ENCODE measurements around the gene CADM1.

CADM1 gene

DNA sequence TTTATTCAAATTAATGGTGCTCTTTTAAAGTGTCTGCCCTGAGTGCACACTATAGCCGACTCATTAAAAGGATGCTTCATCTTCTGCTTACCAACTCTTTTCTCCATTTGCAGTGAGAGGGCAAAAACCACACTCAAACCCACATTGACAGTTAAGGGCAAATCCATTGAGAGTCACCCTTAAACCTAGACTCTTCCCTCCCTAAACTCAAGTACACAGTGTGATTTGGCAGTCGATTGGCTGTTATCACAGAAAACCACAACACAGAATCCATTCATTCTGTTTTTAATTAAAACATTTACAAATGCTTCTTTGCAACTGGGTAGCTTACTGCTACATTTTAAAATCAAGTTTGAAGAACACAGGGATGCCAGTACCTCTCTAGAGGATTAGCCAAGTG, 120.0 kb downstream of the CADM1 start:
- H3K4me3 Mint-ChIP-seq: no peak overlapping the region
- H3K27ac Mint-ChIP-seq: no peak overlapping the region
- DNase-seq (no peak), ATAC-seq (no peak)
- H3K27me3 Mint-ChIP-seq: peaks cover 9% of the 10 kb centered on the region
- no peaks in the 10 kb centered on the region for H3K4me1 Mint-ChIP-seq
- no peaks in the 10 kb centered on the region for H3K9me3 Mint-ChIP-seq

GRCh38 chr11:115383431-115383830, 120.8 kb downstream of the CADM1 start:
- Mint-ChIP-seq H3K27ac (no peak overlapping the region), H3K4me1 (no peaks in the 10 kb centered on the region), H3K4me3 (no peak overlapping the region), H3K27me3 (peaks cover 9% of the 10 kb centered on the region), H3K9me3 (no peaks in the 10 kb centered on the region)
- DNase-seq: no peak
- no peak for ATAC-seq

- Mint-ChIP-seq H3K27me3 (no peaks in the 10 kb centered on the region), H3K4me1 (no peaks in the 10 kb centered on the region), H3K27ac (no peak overlapping the region), H3K4me3 (no peak overlapping the region), H3K9me3 (no peaks in the 10 kb centered on the region)
- DNase-seq (no peak), ATAC-seq (no peak)
Measured at GRCh38 chr11:115379528-115379927, 124.7 kb downstream of the CADM1 start.

- Mint-ChIP-seq H3K27me3 (no peaks in the 10 kb centered on the region), H3K27ac (no peak overlapping the region), H3K4me1 (no peaks in the 10 kb centered on the region), H3K4me3 (no peak overlapping the region), H3K9me3 (no peaks in the 10 kb centered on the region)
- DNase-seq (no peak), ATAC-seq (no peak)
Measured at GRCh38 chr11:115378557-115378956, 125.7 kb downstream of the CADM1 start.

DNA sequence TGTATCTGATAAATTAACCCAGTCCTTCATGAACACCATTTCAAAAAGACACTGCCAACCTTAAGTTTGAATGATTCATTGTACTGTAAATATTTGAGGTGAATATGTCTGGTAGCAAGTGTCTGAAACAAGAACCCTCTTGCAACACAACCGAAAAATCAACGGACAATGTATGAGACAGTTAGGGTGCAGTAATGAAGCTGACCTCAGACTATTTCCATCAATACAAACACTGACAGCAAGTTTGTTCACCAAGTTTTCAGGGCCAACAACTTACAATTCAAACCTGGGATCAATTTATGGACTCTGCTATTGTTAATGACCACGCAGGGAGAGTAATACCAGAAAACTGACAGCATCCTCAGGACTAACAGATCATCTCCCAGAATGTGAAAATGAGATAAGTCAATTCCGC, 126.3 kb downstream of the CADM1 start:
- Mint-ChIP-seq H3K9me3 (no peaks in the 10 kb centered on the region), H3K4me3 (no peak overlapping the region), H3K4me1 (no peaks in the 10 kb centered on the region), H3K27me3 (no peaks in the 10 kb centered on the region), H3K27ac (no peak overlapping the region)
- DNase-seq (no peak), ATAC-seq (no peak)

DNA sequence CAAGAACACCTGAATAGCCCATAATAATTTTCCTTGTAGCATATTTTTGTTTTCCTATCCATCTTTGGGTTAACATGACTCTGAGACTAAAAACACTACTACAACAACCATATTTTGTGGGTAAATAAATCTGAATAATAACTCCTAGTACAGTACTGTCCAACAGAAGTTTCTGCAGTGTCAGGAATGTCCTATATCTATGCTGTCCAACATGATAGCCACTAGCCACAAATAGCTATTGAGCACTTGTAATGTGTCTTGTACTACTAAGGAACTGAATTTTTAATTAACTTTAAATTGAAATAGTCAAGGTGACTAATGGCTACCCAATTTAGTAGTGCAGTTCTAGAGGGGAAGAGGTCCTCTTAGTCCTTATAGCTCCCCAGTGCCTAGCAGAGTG, 135.6 kb downstream of the CADM1 start:
- DNase-seq (no peak), ATAC-seq (no peak)
- Mint-ChIP-seq H3K4me3 (no peak overlapping the region), H3K9me3 (peaks cover 7 to 8% of the 10 kb centered on the region in 2 donors), H3K27me3 (peaks cover 9% of the 10 kb centered on the region), H3K4me1 (no peaks in the 10 kb centered on the region), H3K27ac (no peak overlapping the region)

DNA sequence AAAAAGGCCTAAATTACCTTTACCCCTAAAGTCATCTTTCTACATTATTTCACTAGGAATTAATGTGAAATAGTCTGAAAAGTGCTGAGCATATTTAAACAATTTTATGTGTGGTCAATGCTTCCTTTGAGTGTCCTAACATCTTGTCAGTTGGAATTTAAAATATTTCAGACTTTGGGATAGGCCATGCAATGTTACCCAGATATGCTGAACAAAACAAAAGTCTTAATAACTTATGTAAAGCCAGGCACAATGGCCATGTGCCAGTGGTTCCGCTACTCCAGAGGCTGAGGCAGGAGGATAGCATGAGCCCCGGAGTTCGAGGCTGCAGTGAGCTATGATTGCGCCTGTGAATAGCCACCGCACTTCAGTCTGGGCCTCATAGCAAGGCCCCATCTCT, 137.4 kb downstream of the CADM1 start:
- Mint-ChIP-seq H3K27me3 (peaks cover 9% of the 10 kb centered on the region), H3K4me3 (no peak overlapping the region), H3K4me1 (no peaks in the 10 kb centered on the region), H3K9me3 (peaks cover 7 to 8% of the 10 kb centered on the region in 2 donors), H3K27ac (no peak overlapping the region)
- no peak for DNase-seq
- no peak for ATAC-seq

GRCh38 chr11:115365907-115366306, 138.3 kb downstream of the CADM1 start:
- peaks cover 2% of the 10 kb centered on the region for H3K27me3 Mint-ChIP-seq
- ATAC-seq: no peak
- no peaks in the 10 kb centered on the region for H3K4me1 Mint-ChIP-seq
- peaks cover under 1 to 4% of the 10 kb centered on the region in 2 donors for H3K9me3 Mint-ChIP-seq
- no peak overlapping the region for H3K4me3 Mint-ChIP-seq
- DNase-seq: no peak
- no peak overlapping the region for H3K27ac Mint-ChIP-seq

GRCh38 chr11:115364896-115365295, 139.3 kb downstream of the CADM1 start:
- ATAC-seq (no peak), DNase-seq (no peak)
- no peaks in the 10 kb centered on the region for H3K27me3 Mint-ChIP-seq
- H3K9me3 Mint-ChIP-seq: no peaks in the 10 kb centered on the region
- no peaks in the 10 kb centered on the region for H3K4me1 Mint-ChIP-seq
- H3K4me3 Mint-ChIP-seq: no peak overlapping the region
- H3K27ac Mint-ChIP-seq: no peak overlapping the region

GRCh38 chr11:115363921-115364320, 140.3 kb downstream of the CADM1 start:
- Mint-ChIP-seq H3K27me3 (no peaks in the 10 kb centered on the region), H3K27ac (no peak overlapping the region), H3K4me3 (no peak overlapping the region), H3K9me3 (no peaks in the 10 kb centered on the region), H3K4me1 (no peaks in the 10 kb centered on the region)
- ATAC-seq (no peak), DNase-seq (no peak)

GRCh38 chr11:115363426-115363825, 140.8 kb downstream of the CADM1 start:
- no peaks in the 10 kb centered on the region for H3K4me1 Mint-ChIP-seq
- no peak overlapping the region for H3K4me3 Mint-ChIP-seq
- H3K27ac Mint-ChIP-seq: no peak overlapping the region
- H3K27me3 Mint-ChIP-seq: no peaks in the 10 kb centered on the region
- no peak for ATAC-seq
- DNase-seq: no peak
- H3K9me3 Mint-ChIP-seq: no peaks in the 10 kb centered on the region

- Mint-ChIP-seq H3K4me3 (no peak overlapping the region), H3K27me3 (no peaks in the 10 kb centered on the region), H3K9me3 (no peaks in the 10 kb centered on the region), H3K27ac (peak overlapping the region in 1 of 2 donors; percentile 66), H3K4me1 (no peaks in the 10 kb centered on the region)
- ATAC-seq (no peak), DNase-seq (no peak)
Measured at GRCh38 chr11:115362997-115363396, 141.2 kb downstream of the CADM1 start.

DNA sequence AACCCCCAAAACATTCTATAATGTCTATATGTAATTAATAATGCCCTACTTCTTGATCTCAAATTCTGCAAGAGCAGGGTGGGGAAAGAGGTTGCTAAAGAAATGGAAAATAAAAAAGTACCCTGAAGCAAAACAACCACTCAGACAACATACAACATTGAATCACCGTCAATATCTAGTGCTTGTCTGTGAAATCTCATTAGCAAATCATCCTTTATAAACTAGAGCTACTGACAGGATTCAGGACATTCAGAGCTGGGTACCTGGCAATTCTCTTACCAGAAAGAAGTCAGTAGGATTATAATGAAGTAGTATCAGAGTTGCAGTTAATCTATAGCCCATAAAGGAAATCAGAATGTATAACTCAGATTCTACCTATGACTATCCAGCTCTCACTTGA, 143.2 kb downstream of the CADM1 start:
- Mint-ChIP-seq H3K4me1 (no peaks in the 10 kb centered on the region), H3K9me3 (no peaks in the 10 kb centered on the region), H3K4me3 (no peak overlapping the region), H3K27me3 (no peaks in the 10 kb centered on the region), H3K27ac (no peak overlapping the region)
- DNase-seq: no peak
- no peak for ATAC-seq

GRCh38 chr11:115360186-115360824, 143.9 kb downstream of the CADM1 start:
- Mint-ChIP-seq H3K4me1 (no peaks in the 10 kb centered on the region), H3K9me3 (peaks cover 0 to 2% of the 10 kb centered on the region in 2 donors), H3K27ac (no peak overlapping the region), H3K4me3 (no peak overlapping the region), H3K27me3 (no peaks in the 10 kb centered on the region)
- DNase-seq (no peak), ATAC-seq (no peak)

DNA sequence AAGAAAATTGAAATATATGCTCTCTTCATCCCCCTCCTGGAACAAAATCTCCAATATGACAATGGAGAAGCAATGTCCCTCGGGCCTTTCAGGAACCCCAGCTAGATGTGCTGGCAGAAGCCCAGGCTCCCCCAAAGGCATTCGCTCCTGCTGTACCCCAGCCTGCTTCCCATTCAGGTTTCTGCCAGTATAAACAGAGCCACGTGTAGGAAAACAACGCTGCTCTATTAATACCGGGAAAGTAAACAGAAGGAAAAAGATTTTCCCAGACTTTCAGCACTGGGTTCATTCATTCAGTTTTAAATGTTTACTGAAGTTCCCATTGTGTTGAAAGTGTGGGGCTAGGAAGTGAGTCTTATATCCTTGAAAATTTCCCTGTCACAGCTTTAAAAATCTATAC, 147.1 kb downstream of the CADM1 start:
- Mint-ChIP-seq H3K4me1 (no peaks in the 10 kb centered on the region), H3K27ac (peak overlapping the region in 1 of 2 donors; percentile 14), H3K27me3 (no peaks in the 10 kb centered on the region), H3K4me3 (no peak overlapping the region), H3K9me3 (peaks cover 0 to 6% of the 10 kb centered on the region in 2 donors)
- DNase-seq (no peak), ATAC-seq (no peak)

DNA sequence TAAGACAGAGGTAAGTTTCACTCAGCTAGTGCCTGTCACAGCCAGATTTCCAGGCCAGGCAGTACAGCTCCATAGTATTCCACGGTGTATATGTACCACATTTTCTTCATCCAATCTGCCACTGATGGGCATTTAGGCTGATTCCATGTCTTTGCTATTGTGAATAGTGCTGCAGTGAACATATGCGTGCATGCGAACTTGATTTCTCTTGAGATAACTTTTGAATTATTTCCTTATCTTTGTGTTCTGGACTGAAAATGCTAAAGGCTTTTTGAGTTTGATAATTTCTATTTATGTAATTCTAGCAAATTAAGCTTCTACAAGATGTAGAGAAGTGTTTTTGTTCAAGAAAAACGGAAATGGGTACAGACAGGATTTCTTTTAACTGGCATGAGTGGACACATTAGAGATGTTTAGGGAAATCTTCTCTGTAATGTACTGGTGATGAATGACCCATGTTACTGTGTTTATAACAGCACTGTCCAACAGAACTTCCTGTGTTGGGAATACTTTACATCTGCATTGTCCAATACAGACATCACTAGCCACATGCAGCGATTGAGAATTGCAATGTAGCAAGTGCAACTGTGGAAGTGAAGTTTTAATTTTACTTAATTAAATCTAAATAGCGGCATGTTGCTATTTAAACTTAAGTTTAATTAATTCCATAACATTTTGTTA, 151.3 kb downstream of the CADM1 start:
- Mint-ChIP-seq H3K9me3 (peaks cover 0 to 6% of the 10 kb centered on the region in 2 donors), H3K4me3 (no peak overlapping the region), H3K4me1 (no peaks in the 10 kb centered on the region), H3K27ac (no peak overlapping the region), H3K27me3 (no peaks in the 10 kb centered on the region)
- DNase-seq: no peak
- ATAC-seq: no peak

Data from stimulated activated naive CD8-positive, alpha-beta T cell treated with anti-CD3 and anti-CD28 coated beads, Interleukin-15, amount 100 ng/mL, for 72 hours (primary cell).